GM18858 (cell line): ENCODE data around the gene SIRT7.

Experiments used
- ATAC-seq: cut with Tn5 transposase; IDR thresholded peaks from one replicate; pipeline ENCODE4 v1.9.1; 2021; ENCODE audit not compliant: unreplicated experiment

Gene SIRT7

GRCh38 chr17:81907219-81908145, 10.5 kb downstream of the SIRT7 start:
- ATAC-seq: no peak

GRCh38 chr17:81906476-81907218, 11.3 kb downstream of the SIRT7 start:
- ATAC-seq: no peak

- no peak for ATAC-seq
These were observed 12.0 kb downstream of the SIRT7 start for GRCh38 chr17:81905993-81906392.

GRCh38 chr17:81905424-81905875, 12.5 kb downstream of the SIRT7 start:
- ATAC-seq: no peak

- no peak for ATAC-seq
These were observed 13.2 kb downstream of the SIRT7 start for GRCh38 chr17:81904600-81905423.

GRCh38 chr17:81903896-81904599, 13.9 kb downstream of the SIRT7 start:
- ATAC-seq: no peak

GRCh38 chr17:81903415-81903831, 14.6 kb downstream of the SIRT7 start:
- ATAC-seq: no peak

- ATAC-seq: no peak
These were observed 15.1 kb downstream of the SIRT7 start for GRCh38 chr17:81902653-81903414.

- ATAC-seq: no peak
These were observed 15.8 kb downstream of the SIRT7 start, which contains the start of gene NPB for GRCh38 chr17:81902023-81902652. NPB (plus strand) TSS chr17:81902238; CDS start chr17:81902278, 40 bp downstream.

GRCh38 chr17:81901167-81902022, 16.6 kb downstream of the SIRT7 start:
- ATAC-seq: no peak

GRCh38 chr17:81900181-81900820, 17.7 kb downstream of the SIRT7 start:
- no peak for ATAC-seq

- no peak for ATAC-seq
These were observed 18.3 kb downstream of the SIRT7 start for GRCh38 chr17:81899514-81900166.

- ATAC-seq: no peak
These were observed 19.1 kb downstream of the SIRT7 start for GRCh38 chr17:81898885-81899284.

- ATAC-seq: no peak
These were observed 19.7 kb downstream of the SIRT7 start for GRCh38 chr17:81898029-81898866.

GRCh38 chr17:81895400-81895799, 22.6 kb downstream of the SIRT7 start:
- no peak for ATAC-seq

GRCh38 chr17:81891303-81891552, 26.7 kb downstream of the SIRT7 start:
- peak; percentile 27 for ATAC-seq
